Fibroblast of villous mesenchyme (primary cell): ENCODE results near the gene ZSCAN22. TPM values are rescaled to one million over a fixed set of nuclear protein-coding genes. Genes with fewer than 3 reads are reported as not detected.

ENCODE experiments used
- DNase-seq: peaks from one replicate; pipeline ENCODE4 v3.0.0-alpha.2; 2010; ENCODE audit warnings: low read depth
- H3K4me3 ChIP-seq: 2 replicates; pipeline ENCODE4 v1.5.1; 2011; ENCODE audit warnings: low read depth, mild to moderate bottlenecking, low read length
- total RNA-seq: library from RNA; depleted of rRNA; stranded (reverse); fragments of >200 nt; gene quantifications from 2 replicates; pipeline ENCODE4 v1.2.3, GENCODE V29; 2012
- TF ChIP-seq, protein P1 (sequence below): IDR thresholded peaks from 2 replicates; pipeline ENCODE4 v1.5.1; 2012; ENCODE audit warnings: low read depth, mild to moderate bottlenecking, low read length; ENCODE audit not compliant: insufficient read depth

The ZSCAN22 gene
- total RNA-seq, 1 donor, result 3.0 TPM

DNA sequence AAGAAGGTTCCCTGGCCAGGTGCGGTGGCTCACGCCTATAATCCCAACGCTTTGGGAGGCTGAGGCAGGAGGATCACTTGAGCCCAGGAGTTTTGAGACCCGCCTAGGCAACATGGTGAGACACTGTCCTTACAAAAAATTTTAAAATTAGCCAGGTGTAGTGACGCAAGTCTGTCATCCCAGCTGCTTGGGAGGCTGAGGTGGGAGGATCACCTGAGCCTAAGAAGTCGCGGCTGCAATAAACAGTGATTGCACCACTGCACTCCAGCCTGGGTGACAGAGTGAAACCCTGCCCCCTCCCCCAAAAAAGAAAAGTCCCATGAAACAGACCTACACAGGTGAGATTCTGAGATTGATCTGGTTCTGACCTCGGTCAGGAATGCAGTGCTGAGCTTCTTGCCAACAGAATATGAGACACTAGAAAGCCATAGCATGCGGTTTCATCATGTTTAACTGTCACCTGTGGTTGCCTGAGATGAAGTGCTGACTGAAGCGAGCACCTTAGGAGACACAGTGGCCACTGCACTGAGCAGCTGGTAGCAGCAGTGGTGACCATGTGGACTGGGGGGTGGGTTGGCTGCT, 28.5 kb downstream of the ZSCAN22 start:
- no peak overlapping the region for H3K4me3 ChIP-seq
- TF ChIP-seq, protein P1, sequence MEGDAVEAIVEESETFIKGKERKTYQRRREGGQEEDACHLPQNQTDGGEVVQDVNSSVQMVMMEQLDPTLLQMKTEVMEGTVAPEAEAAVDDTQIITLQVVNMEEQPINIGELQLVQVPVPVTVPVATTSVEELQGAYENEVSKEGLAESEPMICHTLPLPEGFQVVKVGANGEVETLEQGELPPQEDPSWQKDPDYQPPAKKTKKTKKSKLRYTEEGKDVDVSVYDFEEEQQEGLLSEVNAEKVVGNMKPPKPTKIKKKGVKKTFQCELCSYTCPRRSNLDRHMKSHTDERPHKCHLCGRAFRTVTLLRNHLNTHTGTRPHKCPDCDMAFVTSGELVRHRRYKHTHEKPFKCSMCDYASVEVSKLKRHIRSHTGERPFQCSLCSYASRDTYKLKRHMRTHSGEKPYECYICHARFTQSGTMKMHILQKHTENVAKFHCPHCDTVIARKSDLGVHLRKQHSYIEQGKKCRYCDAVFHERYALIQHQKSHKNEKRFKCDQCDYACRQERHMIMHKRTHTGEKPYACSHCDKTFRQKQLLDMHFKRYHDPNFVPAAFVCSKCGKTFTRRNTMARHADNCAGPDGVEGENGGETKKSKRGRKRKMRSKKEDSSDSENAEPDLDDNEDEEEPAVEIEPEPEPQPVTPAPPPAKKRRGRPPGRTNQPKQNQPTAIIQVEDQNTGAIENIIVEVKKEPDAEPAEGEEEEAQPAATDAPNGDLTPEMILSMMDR, result no peak
- no peak for DNase-seq

DNA sequence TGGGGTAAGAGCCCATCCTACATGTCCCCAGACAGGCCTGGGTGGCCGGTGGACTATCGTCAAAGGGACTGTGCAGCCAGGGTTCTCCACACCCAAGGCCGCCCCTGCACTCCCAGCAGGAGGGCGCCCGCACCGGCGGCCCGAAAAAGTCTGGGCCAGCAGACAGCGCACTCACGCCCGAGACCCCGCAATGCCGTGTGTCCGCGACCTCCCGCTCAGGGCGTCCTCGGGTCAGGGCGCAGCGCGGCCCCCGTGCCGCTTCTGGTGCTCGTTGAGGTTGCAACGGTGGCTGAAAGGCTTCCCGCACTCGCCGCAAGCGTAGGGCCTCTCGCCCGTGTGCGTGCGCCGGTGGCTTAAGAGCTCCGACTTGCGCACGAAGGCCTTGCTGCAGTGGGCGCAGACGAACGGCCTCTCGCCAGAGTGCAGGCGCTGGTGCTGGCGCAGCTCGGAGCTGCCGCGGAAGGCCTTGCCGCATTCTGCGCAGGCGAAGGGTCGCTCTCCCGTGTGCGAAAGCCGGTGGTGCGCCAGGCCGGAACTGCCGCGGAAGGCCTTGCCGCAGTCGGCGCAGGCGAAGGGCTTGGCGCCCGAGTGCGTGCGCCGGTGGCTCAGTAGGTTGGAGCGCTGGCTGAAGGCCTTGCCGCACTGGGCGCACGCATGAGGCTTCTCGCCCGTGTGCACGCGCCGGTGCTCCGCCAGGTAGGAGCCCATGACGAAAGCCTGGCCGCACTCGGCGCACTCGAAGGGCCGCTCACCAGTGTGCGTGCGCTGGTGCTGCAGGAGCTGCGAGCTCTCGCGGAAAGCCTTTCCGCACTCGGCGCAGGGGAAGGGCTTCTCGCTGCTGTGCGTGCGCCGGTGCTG, 29.3 kb downstream of the ZSCAN22 start:
- TF ChIP-seq, protein P1, result no peak
- peak overlapping the region; percentile 45 for H3K4me3 ChIP-seq
- peak; percentile 42 for DNase-seq

DNA sequence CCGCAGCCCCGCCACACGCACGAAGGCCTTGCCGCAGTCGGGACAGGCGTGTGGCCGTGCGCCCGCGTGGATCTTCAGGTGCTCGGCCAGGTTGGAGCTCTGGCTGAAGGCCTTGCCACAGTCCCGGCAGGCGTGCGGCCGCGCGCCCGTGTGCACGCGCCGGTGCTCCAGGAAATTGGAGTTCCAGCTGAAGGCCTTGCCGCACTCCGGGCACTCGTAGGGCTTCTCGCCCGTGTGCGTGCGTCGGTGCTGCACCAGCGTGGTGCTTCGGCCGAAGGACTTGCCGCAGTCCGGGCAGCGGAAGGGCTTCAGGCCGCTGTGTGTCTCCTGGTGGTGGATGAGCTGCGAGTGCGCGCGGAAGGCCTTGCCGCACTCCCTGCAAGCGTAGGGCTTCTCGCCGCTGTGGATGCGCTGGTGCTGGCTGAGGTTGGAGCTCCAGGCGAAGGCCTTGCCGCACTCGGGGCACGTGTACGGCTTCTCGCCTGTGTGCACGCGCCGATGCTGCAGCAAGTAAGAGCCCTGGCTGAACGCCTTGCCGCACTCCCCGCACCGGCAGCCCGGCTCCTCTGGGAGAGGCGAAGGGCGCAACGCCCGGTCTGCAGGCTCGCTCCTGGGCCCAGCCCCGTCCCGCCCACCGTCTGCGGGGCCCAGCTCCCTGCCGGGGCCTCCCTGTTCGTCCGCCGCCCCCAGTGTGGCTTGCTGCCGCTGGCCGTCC, 30.1 kb downstream of the ZSCAN22 start:
- TF ChIP-seq, protein P1, result no peak
- H3K4me3 ChIP-seq, result peak overlapping the region; percentile 45
- DNase-seq, result peak; percentile 17

DNA sequence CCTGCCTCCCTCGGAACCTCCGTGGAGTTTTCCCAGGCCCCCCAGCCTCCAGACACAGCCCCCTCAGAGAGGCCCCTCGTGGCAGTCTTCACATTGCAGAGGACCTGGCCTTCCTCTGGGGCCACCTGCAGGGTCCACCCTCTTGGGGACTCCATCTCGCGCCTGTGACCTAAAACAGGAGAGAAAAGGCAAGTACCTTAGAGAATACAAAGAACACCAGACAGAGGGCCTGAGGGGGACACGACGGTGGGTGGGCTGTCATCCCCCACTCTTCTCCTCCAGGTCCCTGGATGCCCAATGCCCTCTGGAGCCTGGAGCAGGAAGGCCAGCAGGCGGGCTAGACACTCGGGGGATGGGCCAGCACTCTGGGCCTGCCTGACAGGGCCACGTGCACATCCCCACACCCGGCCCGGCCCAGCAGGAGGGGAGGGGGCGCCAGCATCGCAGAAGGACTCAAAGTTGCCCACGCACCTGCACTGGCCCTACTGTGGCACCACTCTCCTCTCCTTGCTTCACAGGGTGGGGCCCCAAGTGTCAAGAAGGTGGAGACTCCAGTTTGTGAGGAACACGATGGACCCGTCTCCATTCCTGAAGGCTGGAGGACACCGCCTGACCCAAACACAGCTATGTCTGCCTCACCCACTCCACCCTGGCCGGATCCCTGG, 30.8 kb downstream of the ZSCAN22 start:
- H3K4me3 ChIP-seq, result no peak overlapping the region
- no peak for DNase-seq
- TF ChIP-seq, protein P1, result no peak

DNA sequence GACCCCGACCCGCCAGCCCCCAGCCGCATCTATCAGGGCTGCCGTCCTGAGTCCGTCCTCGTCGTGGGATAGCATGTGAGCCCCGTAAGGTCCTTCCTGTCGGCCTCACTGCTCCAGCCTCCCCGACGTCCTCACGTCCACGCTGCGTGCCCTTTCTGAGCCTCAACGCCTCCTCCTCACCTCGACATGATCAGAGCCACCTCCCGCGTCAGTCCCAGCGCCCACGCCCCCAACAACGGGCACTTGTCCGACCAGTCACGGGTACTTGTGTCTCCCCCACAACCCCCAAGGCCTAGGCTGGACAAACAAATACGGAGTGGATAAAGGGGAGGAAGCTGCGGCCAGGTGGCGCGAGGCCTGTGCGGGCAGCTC, 35.1 kb downstream of the ZSCAN22 start:
- H3K4me3 ChIP-seq, result peak overlapping the region; percentile 75
- TF ChIP-seq, protein P1, result peak; percentile 8
- DNase-seq, result no peak

DNA sequence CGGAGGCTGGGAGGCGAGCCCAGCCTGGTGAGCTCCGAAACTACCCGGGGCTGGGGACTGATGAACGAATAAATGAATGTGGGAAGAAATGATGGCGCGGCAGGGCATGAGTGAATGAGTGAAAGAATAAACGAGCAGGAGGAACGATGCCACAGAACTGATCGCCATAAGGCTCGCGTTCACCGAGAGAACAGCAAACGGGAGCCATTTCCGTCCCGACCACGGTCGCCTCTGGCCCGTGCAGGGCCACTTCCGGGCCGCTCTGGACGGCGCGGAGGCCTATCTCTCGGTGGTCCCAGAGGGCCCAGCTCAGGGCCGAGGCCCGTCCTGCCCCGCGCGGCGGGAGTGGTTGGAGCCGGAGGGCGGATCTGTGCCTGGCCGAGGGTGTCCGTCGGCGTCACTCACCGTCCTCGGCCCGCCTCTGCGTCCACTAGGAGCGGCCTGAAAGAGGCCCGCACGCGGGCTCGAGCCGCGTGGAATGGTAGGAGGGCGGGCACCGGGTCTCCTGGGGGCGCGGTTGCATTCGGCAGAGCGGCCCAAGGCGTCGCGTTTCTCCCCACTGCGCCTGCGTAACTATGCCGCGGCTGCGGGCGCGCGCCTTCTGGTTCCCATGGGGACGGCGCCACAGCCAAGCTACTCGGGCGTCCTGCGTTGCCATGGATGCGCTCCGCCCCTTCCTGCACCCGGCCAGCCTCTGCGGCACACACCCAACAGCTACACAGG, 35.6 kb downstream of the ZSCAN22 start, which contains the start of gene ZNF497:
TSS of gene ZNF497 (minus strand) at position 480 of the 723 bp plus-strand sequence. CDS start 5,116 bp downstream, outside the sequence.
- TF ChIP-seq, protein P1, result peak; percentile 0
- peak within 1 kb of the TSS; percentile 75 for H3K4me3 ChIP-seq
- DNase-seq, result peak; percentile 97
